CD8-positive, alpha-beta memory T cell (primary cell): Measurements from ENCODE around the gene SNUPN. TPM values are rescaled to one million over a fixed set of nuclear protein-coding genes. Genes with fewer than 3 reads are reported as not detected.

ENCODE experiments used
- CTCF ChIA-PET: fragments of 350-600 bp; sonication (Branson Sonifier 250); formaldehyde crosslinking; loops from one replicate; lab custom pipeline; 2021; ENCODE audit warnings: antibody characterized with exemption; lab: Charles Lee
- POLR2A ChIA-PET: fragments of 350-600 bp; sonication (Branson Sonifier 250); formaldehyde crosslinking; loops from one replicate; lab custom pipeline; 2021; ENCODE audit warnings: antibody characterized with exemption; lab: Charles Lee
- DNase-seq, 5 donors: peaks; one replicate each; pipeline versions ENCODE4 v3.0.0 to v3.0.0-alpha.2; 2020 to 2022; ENCODE audit warnings: mixed read lengths in 1 of 5
- H3K27ac ChIP-seq: one replicate; pipeline ENCODE4 v1.7.0; 2013; ENCODE audit warnings: low read depth, mild to moderate bottlenecking, low read length, moderate library complexity
- H3K27me3 ChIP-seq: 2 replicates; pipeline ENCODE4 v1.7.0; 2013; ENCODE audit warnings: low read length, mild to moderate bottlenecking; ENCODE audit not compliant: insufficient read depth, poor library complexity, severe bottlenecking
- H3K36me3 ChIP-seq: 2 replicates; pipeline ENCODE4 v1.7.0; 2013; ENCODE audit warnings: mild to moderate bottlenecking, low read length, moderate library complexity; ENCODE audit not compliant: insufficient read depth
- H3K4me1 ChIP-seq: 2 replicates; pipeline ENCODE4 v1.7.0; 2013; ENCODE audit warnings: mild to moderate bottlenecking, low read length, moderate library complexity; ENCODE audit not compliant: insufficient read depth
- H3K4me3 ChIP-seq: 2 replicates; pipeline ENCODE4 v1.7.0; 2013; ENCODE audit warnings: mild to moderate bottlenecking, low read length
- H3K9me3 ChIP-seq: 2 replicates; pipeline ENCODE4 v1.7.0; 2013; ENCODE audit warnings: mild to moderate bottlenecking, low read length
- H3K27ac Mint-ChIP-seq, 8 donors: one replicate each; pipeline ENCODE4 v1.8.0; 2020 to 2021; ENCODE audit warnings: mixed read lengths in 8 of 8, mild to moderate bottlenecking in 6 of 8, inconsistent platforms in 3 of 8, moderate library complexity in 3 of 8
- H3K27me3 Mint-ChIP-seq, 2 donors: one replicate each; pipeline ENCODE4 v1.8.0; 2020 to 2021; ENCODE audit warnings: mixed read lengths in 2 of 2, mild to moderate bottlenecking in 1 of 2, moderate library complexity in 1 of 2
- H3K36me3 Mint-ChIP-seq, 3 donors: one replicate each; pipeline ENCODE4 v1.8.0; 2020 to 2021; ENCODE audit warnings: mixed read lengths in 3 of 3, inconsistent platforms in 1 of 3, mild to moderate bottlenecking in 1 of 3
- H3K4me1 Mint-ChIP-seq, 3 donors: one replicate each; pipeline ENCODE4 v1.8.0; 2020 to 2021; ENCODE audit warnings: mixed read lengths in 3 of 3, inconsistent platforms in 1 of 3, mild to moderate bottlenecking in 1 of 3
- H3K4me3 Mint-ChIP-seq, 7 donors: one replicate each; pipeline ENCODE4 v1.8.0; 2020 to 2021; ENCODE audit warnings: mixed read lengths in 7 of 7, mild to moderate bottlenecking in 6 of 7, moderate library complexity in 4 of 7, inconsistent platforms in 2 of 7
- H3K9me3 Mint-ChIP-seq, 5 donors: one replicate each; pipeline ENCODE4 v1.8.0; 2020 to 2022; ENCODE audit warnings: mixed read lengths in 5 of 5, mild to moderate bottlenecking in 3 of 5, moderate library complexity in 2 of 5, inconsistent platforms in 1 of 5
- polyA plus RNA-seq: library from polyadenylated mRNA; unstranded; fragments of 300-500 nt; fragmentation: Illumina TruSeq; gene quantifications from one replicate; pipeline ENCODE4 v1.2.3, GENCODE V29; 2021
- total RNA-seq, 2 experiments: library from RNA; stranded (reverse); gene quantifications; one replicate each; pipeline ENCODE4 v1.2.3, GENCODE V29; 2021

Gene SNUPN
- total and polyA plus RNA-seq, 3 experiments from 2014 or later = 24.6 to 37.4 (median 26.9) TPM

GRCh38 chr15:75659141-75659771 lies 33.7 kb upstream of the SNUPN start:
- Mint-ChIP-seq H3K27ac (peak overlapping the region in 2 of 8 donors; percentile 23 to 61), H3K36me3 (peaks cover 0 to 5% (median 2%) of the 10 kb centered on the region in 3 donors), H3K4me1 (peaks cover 0 to 2% (median 0%) of the 10 kb centered on the region in 3 donors), H3K9me3 (no peaks in the 10 kb centered on the region), H3K4me3 (no peak overlapping the region), H3K27me3 (peaks cover 0 to 2% of the 10 kb centered on the region in 2 donors)
- CTCF ChIA-PET = interaction anchor here (1.3 kb wide), 1 partner anchor 25 kb away, joined by 3 read pairs; no protein-coding TSS in a partner anchor
- no peaks in the 10 kb centered on the region for H3K36me3 ChIP-seq
- H3K4me1 ChIP-seq = no peaks in the 10 kb centered on the region
- H3K27ac ChIP-seq = no peak overlapping the region
- H3K4me3 ChIP-seq = no peak overlapping the region
- POLR2A ChIA-PET = no interaction called here
- no peak for DNase-seq
- H3K9me3 ChIP-seq = no peaks in the 10 kb centered on the region
- H3K27me3 ChIP-seq = no peaks in the 10 kb centered on the region

GRCh38 chr15:75656813-75657212 lies 31.3 kb upstream of the SNUPN start:
- POLR2A ChIA-PET = no interaction called here
- Mint-ChIP-seq H3K27me3 (peaks cover 0 to 2% of the 10 kb centered on the region in 2 donors), H3K27ac (no peak overlapping the region)

GRCh38 chr15:75656331-75656730 lies 30.8 kb upstream of the SNUPN start:
- no peak overlapping the region for H3K4me3 Mint-ChIP-seq
- peak overlapping the region in 3 of 8 donors; percentile 21 to 91 (median 66) for H3K27ac Mint-ChIP-seq

More at GRCh38 chr15:75656813-75657212, 31.3 kb upstream of the SNUPN start:
- Mint-ChIP-seq H3K4me1 (peaks cover 3 to 13% (median 5%) of the 10 kb centered on the region in 3 donors), H3K36me3 (peaks cover 0 to 5% (median 2%) of the 10 kb centered on the region in 3 donors), H3K4me3 (no peak overlapping the region), H3K9me3 (no peaks in the 10 kb centered on the region)
- no peak overlapping the region for H3K4me3 ChIP-seq
- no peaks in the 10 kb centered on the region for H3K9me3 ChIP-seq
- no peaks in the 10 kb centered on the region for H3K36me3 ChIP-seq
- H3K27me3 ChIP-seq = no peaks in the 10 kb centered on the region
- CTCF ChIA-PET = interaction anchor here (1.0 kb wide), 1 partner anchor 22 kb away, joined by 3 read pairs; no protein-coding TSS in a partner anchor
- no peak overlapping the region for H3K27ac ChIP-seq
- peaks cover 4% of the 10 kb centered on the region for H3K4me1 ChIP-seq
- DNase-seq = no peak

GRCh38 chr15:75655931-75656330 lies 30.4 kb upstream of the SNUPN start:
- peak overlapping the region in 2 of 8 donors; percentile 66 for H3K27ac Mint-ChIP-seq
- ChIA-PET CTCF (no interaction called here), POLR2A (no interaction called here)
- H3K9me3 Mint-ChIP-seq = no peaks in the 10 kb centered on the region
- DNase-seq = no peak
- H3K36me3 Mint-ChIP-seq = peaks cover 0 to 5% (median 2%) of the 10 kb centered on the region in 3 donors
- Histone ChIP-seq H3K9me3 (no peaks in the 10 kb centered on the region), H3K27me3 (no peaks in the 10 kb centered on the region), H3K27ac (no peak overlapping the region), H3K4me1 (peaks cover 10% of the 10 kb centered on the region), H3K4me3 (no peak overlapping the region), H3K36me3 (no peaks in the 10 kb centered on the region)
- H3K4me3 Mint-ChIP-seq = no peak overlapping the region
- peaks cover 10 to 22% (median 12%) of the 10 kb centered on the region in 3 donors for H3K4me1 Mint-ChIP-seq
- peaks cover 0 to 2% of the 10 kb centered on the region in 2 donors for H3K27me3 Mint-ChIP-seq

More at GRCh38 chr15:75656331-75656730, 30.8 kb upstream of the SNUPN start:
- no peaks in the 10 kb centered on the region for H3K27me3 ChIP-seq
- Mint-ChIP-seq H3K27me3 (peaks cover 0 to 2% of the 10 kb centered on the region in 2 donors), H3K4me1 (peaks cover 6 to 18% (median 8%) of the 10 kb centered on the region in 3 donors), H3K9me3 (no peaks in the 10 kb centered on the region), H3K36me3 (peaks cover 0 to 5% (median 2%) of the 10 kb centered on the region in 3 donors)
- CTCF ChIA-PET = interaction anchor here (1.0 kb wide), 1 partner anchor 22 kb away, joined by 3 read pairs; no protein-coding TSS in a partner anchor
- no peak overlapping the region for H3K27ac ChIP-seq
- peaks cover 8% of the 10 kb centered on the region for H3K4me1 ChIP-seq
- no peaks in the 10 kb centered on the region for H3K36me3 ChIP-seq
- POLR2A ChIA-PET = no interaction called here
- DNase-seq = no peak
- H3K9me3 ChIP-seq = no peaks in the 10 kb centered on the region
- H3K4me3 ChIP-seq = no peak overlapping the region

GRCh38 chr15:75654201-75654907 lies 28.8 kb upstream of the SNUPN start:
- Mint-ChIP-seq H3K9me3 (no peaks in the 10 kb centered on the region), H3K27ac (peak overlapping the region in 1 of 8 donors; percentile 26), H3K27me3 (peaks cover 0 to 2% of the 10 kb centered on the region in 2 donors), H3K36me3 (peaks cover 0 to 2% (median 0%) of the 10 kb centered on the region in 3 donors), H3K4me1 (peaks cover 19 to 37% (median 24%) of the 10 kb centered on the region in 3 donors), H3K4me3 (no peak overlapping the region)
- Histone ChIP-seq H3K4me3 (no peak overlapping the region), H3K27me3 (no peaks in the 10 kb centered on the region), H3K27ac (no peak overlapping the region), H3K9me3 (no peaks in the 10 kb centered on the region), H3K36me3 (no peaks in the 10 kb centered on the region), H3K4me1 (peaks cover 10% of the 10 kb centered on the region)
- CTCF ChIA-PET = interaction anchor here (1.4 kb wide), 1 partner anchor 57 kb away, joined by 4 read pairs; no protein-coding TSS in a partner anchor
- no peak for DNase-seq
- POLR2A ChIA-PET = no interaction called here

- ChIA-PET POLR2A (no interaction called here), CTCF (interaction anchor here (1.1 to 1.4 kb wide), 2 partner anchors 11 to 56 kb away, joined by 3 to 4 read pairs; no protein-coding TSS in a partner anchor)
- no peak overlapping the region for H3K4me3 Mint-ChIP-seq
These were observed 27.9 kb upstream of the SNUPN start for GRCh38 chr15:75653347-75653913.

GRCh38 chr15:75651810-75652543 lies 26.5 kb upstream of the SNUPN start:
- Mint-ChIP-seq H3K4me1 (peaks cover 26 to 53% (median 28%) of the 10 kb centered on the region in 3 donors), H3K27me3 (no peaks in the 10 kb centered on the region), H3K9me3 (no peaks in the 10 kb centered on the region), H3K36me3 (peaks cover 0 to 4% (median 2%) of the 10 kb centered on the region in 3 donors), H3K4me3 (peak overlapping the region in 4 of 7 donors; percentile 11 to 84 (median 56)), H3K27ac (peak overlapping the region in 6 of 8 donors; percentile 42 to 96 (median 84))
- H3K4me3 ChIP-seq = no peak overlapping the region
- H3K36me3 ChIP-seq = no peaks in the 10 kb centered on the region
- ChIA-PET CTCF (interaction anchor here (1.2 kb wide), 1 partner anchor 11 kb away, joined by 3 read pairs; no protein-coding TSS in a partner anchor), POLR2A (no interaction called here)
- H3K4me1 ChIP-seq = peaks cover 17% of the 10 kb centered on the region
- H3K27me3 ChIP-seq = no peaks in the 10 kb centered on the region
- DNase-seq = no peak
- no peaks in the 10 kb centered on the region for H3K9me3 ChIP-seq
- H3K27ac ChIP-seq = peak overlapping the region; percentile 64

More at GRCh38 chr15:75653347-75653913, 27.9 kb upstream of the SNUPN start:
- H3K27ac Mint-ChIP-seq = peak overlapping the region in 2 of 8 donors; percentile 29 to 87
- H3K27me3 Mint-ChIP-seq = peaks cover 0 to 2% of the 10 kb centered on the region in 2 donors
- H3K36me3 Mint-ChIP-seq = peaks cover 0 to 2% (median 0%) of the 10 kb centered on the region in 3 donors
- no peaks in the 10 kb centered on the region for H3K36me3 ChIP-seq
- no peaks in the 10 kb centered on the region for H3K27me3 ChIP-seq
- no peak for DNase-seq
- H3K4me3 ChIP-seq = no peak overlapping the region
- no peak overlapping the region for H3K27ac ChIP-seq
- H3K4me1 Mint-ChIP-seq = peaks cover 24 to 47% (median 25%) of the 10 kb centered on the region in 3 donors
- H3K9me3 ChIP-seq = no peaks in the 10 kb centered on the region
- H3K4me1 ChIP-seq = peaks cover 11% of the 10 kb centered on the region
- H3K9me3 Mint-ChIP-seq = no peaks in the 10 kb centered on the region
